22Rv1 (cell line): Measurements from ENCODE around the gene PTPRM.

Experiments used
- H3K27ac ChIP-seq: fragments of 450-650 bp; 2 replicates; pipeline ENCODE4 v1.5.1; 2017
- ZFX ChIP-seq: fragments of 450-650 bp; IDR thresholded peaks from 2 replicates; pipeline ENCODE4 v1.6.1; 2017; ENCODE audit warnings: antibody characterized with exemption, borderline replicate concordance
- TF ChIP-seq, protein P1 (sequence below): fragments of 450-650 bp; IDR thresholded peaks from 2 replicates; pipeline ENCODE4 v1.5.1; 2017; ENCODE audit warnings: mild to moderate bottlenecking

PTPRM gene

DNA sequence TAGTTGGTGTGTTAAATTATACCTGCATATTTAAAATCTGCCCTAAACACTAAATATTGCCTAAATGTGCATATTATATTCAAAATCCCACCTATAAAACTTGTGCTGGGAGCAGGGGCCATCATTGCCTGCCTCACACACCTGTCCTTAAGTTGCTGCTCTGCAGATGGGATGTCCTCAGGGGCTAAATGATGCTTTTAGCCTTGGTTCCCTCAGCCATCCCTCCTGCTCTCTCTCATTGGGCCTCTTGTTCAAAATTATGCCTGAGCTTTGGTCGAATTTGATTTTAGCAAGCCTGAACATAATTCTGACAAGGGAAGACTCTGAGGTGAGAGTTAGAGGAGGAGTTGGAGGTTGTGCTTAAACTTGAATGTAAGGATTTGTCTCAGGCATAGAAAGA lies 723.8 kb downstream of the PTPRM start:
- H3K27ac ChIP-seq: no peak overlapping the region
- TF ChIP-seq, protein P1, sequence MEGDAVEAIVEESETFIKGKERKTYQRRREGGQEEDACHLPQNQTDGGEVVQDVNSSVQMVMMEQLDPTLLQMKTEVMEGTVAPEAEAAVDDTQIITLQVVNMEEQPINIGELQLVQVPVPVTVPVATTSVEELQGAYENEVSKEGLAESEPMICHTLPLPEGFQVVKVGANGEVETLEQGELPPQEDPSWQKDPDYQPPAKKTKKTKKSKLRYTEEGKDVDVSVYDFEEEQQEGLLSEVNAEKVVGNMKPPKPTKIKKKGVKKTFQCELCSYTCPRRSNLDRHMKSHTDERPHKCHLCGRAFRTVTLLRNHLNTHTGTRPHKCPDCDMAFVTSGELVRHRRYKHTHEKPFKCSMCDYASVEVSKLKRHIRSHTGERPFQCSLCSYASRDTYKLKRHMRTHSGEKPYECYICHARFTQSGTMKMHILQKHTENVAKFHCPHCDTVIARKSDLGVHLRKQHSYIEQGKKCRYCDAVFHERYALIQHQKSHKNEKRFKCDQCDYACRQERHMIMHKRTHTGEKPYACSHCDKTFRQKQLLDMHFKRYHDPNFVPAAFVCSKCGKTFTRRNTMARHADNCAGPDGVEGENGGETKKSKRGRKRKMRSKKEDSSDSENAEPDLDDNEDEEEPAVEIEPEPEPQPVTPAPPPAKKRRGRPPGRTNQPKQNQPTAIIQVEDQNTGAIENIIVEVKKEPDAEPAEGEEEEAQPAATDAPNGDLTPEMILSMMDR: no peak
- no peak for TF ChIP-seq ZFX

- TF ChIP-seq, protein P1: no peak
- no peak for TF ChIP-seq ZFX
- H3K27ac ChIP-seq: no peak overlapping the region
Measured at GRCh38 chr18:8293184-8293583, 726.1 kb downstream of the PTPRM start.

DNA sequence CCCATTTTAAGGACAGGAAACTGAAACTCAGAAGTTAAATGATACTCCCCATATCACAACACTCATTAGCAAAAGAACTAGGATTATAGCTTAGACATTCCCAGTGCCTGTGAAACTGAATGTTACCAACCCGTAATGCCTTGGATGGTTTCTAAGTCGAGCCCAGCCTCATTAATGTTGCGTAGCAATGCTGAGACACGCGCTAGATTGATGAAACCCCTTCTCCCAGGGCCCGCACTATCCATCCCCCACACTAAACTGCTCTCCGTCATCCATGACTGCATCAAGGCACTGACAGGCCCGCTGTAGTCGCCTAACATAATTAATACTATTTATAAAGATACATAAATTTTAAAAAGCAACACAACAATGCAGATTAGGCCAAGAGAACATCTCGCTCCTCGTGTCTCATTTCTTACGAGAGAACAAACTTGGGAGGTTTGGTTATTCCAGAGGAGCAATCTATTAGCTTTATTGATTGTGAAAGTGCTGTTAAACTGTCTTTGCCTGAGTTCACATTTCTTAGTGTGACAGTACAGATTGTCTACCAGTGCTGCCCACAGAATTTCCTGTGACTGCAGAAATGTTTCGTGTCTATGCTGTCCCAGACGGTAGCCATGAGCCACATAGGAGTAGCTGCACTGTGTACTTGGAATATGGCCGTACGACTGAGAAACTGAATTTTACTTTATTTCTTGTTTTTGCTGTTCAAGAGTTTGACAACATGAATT lies 729.9 kb downstream of the PTPRM start:
- TF ChIP-seq ZFX: no peak
- TF ChIP-seq, protein P1: no peak
- no peak overlapping the region for H3K27ac ChIP-seq

GRCh38 chr18:8298186-8298585 lies 731.1 kb downstream of the PTPRM start:
- TF ChIP-seq ZFX: no peak
- TF ChIP-seq, protein P1: no peak
- H3K27ac ChIP-seq: no peak overlapping the region

DNA sequence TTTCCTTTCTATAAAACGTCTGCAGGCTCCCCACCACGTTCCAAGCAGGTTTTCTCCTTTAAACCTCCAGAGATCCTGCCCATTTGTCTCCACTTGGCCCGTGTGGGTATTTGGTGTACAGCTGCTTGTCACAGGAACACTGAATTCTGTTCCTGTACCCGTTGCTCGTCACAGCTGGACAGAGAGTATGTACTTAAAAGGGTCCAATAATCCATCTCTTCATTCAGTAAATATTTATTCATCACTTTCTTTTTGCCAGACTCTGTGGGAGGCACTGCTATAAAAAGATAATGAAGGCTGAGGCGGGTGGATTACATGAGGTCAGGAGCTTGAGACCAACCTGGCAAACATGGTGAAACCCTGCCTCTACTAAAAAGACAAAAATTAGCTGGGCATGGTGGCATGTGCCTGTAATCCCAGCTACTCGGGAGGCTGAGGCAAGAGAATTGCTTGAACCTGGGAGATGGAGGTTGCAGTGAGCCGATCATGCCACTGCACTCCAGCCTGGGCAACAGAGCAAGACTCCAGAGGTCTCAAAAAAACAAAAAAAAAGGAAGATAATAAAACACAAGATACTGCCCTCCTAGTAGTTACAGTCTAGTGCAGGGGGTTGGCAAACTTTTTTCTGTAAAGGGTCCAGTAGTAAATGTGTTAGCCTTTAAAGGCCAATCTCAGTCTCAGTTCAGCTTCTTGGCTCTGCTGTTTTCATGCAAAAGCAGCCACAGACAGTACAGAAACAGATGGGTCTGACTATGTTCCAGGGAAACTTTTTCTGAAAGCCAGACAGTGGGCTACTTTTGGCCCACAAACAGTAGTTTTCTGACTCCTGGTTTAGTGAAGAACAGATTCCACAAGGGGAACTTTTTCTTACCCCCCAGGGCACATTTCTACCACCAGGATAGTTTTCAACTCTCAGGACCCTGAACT lies 732.2 kb downstream of the PTPRM start:
- H3K27ac ChIP-seq: no peak overlapping the region
- no peak for TF ChIP-seq ZFX
- TF ChIP-seq, protein P1: no peak

DNA sequence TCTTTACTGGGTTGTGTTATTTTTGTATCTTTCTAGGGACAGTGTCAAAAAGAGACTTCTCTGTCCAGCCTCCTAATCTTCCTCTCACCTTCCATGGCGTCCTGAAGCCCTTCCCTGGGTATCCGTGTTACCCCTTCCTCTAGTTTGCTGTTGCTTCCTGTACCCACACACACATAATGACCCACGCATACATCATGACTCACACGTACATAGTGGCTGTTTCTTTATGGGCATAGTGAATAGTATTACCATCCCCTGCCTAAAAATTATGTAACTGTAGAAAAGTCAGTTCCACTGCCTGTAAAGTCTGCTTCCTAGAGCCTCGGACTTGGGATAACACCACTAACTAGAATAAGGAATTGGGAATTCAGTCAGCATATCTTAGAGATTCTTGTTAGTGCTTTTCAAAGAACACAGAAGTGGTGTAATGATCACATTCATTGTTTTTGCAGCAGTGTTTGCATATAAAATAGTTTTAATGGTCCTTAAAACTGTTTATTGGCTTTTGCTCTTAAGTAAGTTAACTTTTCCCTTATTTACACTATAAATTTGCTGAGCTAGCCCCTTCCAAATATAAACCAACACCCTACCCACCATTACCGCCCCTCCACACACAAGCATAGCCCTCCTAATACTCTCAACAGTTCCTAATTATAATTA lies 733.8 kb downstream of the PTPRM start:
- no peak for TF ChIP-seq ZFX
- TF ChIP-seq, protein P1: no peak
- H3K27ac ChIP-seq: no peak overlapping the region
